GM13977 (cell line): ENCODE results near the gene SKP1.

Experiments
- DNase-seq: peaks from one replicate; pipeline ENCODE4 v3.0.0; 2012; ENCODE audit warnings: low spot score
- CTCF ChIP-seq: IDR thresholded peaks from 2 replicates; pipeline ENCODE4 v1.5.1; 2012; ENCODE audit warnings: mild to moderate bottlenecking, control low read depth; ENCODE audit not compliant: insufficient read depth; ENCODE audit errors: extremely low read depth, missing control alignments
- in situ Hi-C: fragments of 300-500 bp; cut with MboI; formaldehyde crosslinking; loops from one replicate; pipeline ENCODE4 v1.12.0; 2022; ENCODE audit warnings: low sequenced_read_pairs, low pct_unique_long_range_greater_than_20kb, mixed read lengths, inconsistent platforms; ENCODE audit not compliant: unreplicated experiment

Gene SKP1

DNA sequence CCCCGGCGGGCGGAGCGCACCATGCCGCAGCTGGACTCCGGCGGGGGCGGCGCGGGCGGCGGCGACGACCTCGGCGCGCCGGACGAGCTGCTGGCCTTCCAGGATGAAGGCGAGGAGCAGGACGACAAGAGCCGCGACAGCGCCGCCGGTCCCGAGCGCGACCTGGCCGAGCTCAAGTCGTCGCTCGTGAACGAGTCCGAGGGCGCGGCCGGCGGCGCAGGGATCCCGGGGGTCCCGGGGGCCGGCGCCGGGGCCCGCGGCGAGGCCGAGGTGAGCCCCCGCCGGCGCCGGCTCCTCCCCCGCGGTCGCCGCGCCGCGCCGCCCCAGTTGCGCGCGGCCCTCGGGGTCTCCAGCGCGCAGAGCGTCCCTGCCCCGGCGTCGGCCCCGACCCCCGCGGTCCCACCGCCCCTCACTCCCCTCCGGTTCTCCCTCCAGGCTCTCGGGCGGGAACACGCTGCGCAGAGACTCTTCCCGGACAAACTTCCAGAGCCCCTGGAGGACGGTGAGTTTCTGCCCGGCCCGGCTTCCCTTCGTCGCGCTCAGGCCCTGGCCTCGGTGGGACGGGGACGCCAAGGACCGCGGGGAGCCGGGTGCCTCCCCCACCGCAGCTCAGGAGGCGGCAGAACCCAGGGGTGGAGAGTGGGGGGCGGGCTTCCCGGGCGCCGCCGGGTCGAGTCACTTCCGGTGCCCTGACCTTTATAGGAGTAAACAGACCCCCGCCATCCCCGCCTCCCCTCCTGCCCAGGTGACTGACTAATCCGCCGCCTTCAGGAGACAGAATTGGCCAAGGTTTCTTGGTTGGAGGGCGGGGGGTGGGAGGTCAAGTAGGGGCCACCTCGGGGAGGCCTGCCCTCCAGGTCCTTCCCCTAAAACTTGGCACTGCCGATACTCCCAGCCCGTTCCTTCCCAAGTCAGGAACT, 61.6 kb downstream of the SKP1 start:
- in situ Hi-C loops, result no loop called here
- peak; percentile 60 for DNase-seq
- no peak for TF ChIP-seq CTCF

DNA sequence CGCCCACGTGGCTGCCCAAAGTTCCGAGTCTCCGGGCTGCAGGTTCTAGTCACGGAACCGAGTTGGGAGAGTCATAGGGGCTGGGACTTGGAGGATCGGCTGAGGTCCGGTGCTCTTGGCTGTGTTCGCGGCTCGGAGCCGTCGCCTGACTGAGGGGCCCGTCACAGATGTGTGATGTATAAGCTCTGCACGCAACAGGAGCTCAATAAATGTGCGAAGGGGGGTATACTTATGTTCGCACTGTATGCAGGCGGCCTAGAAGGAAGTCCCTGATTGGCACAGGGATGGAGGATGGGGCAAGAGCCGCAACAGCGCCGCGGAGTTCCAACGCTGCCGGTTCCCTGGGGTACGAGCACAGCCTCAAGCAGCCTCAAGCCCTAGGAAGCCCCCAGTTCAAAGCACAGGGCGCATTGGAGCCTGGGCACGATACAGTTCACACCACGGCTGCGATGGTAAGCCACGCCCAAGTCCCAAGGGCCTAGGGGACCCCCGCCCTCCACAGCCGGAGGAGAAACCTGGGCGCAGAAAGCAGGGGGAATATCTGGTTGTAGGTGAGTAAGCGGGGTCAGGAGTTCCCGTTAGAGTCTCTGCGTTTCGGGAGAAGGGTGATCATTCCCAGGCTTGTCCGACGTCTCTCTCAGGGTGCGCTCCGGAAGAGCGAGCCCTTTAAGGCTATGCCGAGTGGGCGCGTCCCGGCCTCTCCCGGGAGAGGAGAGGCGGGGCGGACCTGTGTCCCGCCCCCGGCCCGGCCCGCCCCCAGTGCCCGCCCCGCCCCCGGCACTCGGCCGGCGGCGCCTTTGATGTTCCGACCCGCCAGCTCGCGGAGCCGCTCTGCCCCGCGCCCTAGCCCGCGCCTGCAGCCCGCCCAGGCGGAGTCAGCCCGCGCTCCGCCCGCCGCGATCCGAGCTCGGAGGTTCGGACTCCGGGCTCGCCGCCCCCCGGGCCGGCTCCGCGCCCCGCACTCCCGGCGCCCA, 62.6 kb downstream of the SKP1 start, which contains the start of gene TCF7:
Gene TCF7, plus strand, starts transcription at position 780 of the 974 bp plus-strand sequence. CDS start 226 bp downstream, outside the sequence.
- DNase-seq, result peak; percentile 97

GRCh38 chr5:134113363-134113889, 63.3 kb downstream of the SKP1 start:
- no peak for TF ChIP-seq CTCF
- no peak for DNase-seq
- in situ Hi-C loops, result no loop called here

More for the DNA sequence above, 62.6 kb downstream of the SKP1 start, which contains the start of gene TCF7:
- in situ Hi-C loops, result no loop called here
- TF ChIP-seq CTCF, result no peak

DNA sequence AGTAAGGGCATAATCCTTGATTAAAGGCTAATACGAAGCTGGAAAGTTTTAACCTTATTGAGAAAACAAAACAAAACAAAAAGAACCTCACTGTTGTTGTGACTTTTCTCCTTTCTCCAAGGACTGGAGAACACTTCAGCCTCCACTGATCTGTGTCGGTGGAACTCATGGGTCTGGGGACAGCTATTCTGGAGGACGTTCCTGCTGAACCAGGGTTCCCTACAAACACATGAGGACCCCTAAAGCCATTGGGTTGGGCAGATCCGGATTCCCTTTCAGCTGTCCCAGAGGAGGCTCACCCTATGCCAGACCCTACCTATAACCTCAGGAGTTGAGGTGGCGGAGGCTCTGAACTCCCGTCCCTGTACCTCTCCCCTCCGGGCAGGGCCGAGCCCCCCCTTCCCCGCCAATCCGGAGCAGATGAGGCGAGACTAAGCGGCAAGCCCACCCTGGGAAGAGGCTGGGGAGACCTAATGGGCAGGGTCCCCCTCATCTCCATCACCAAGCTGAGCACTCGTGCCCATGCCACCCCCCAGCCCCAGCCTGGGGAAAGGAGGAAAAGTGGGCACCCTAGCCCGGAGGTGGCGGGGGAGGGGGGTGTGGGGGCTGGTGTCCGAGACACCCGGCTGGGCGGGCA, 63.9 kb downstream of the SKP1 start:
- in situ Hi-C loops, result no loop called here
- no peak for DNase-seq
- TF ChIP-seq CTCF, result no peak

DNA sequence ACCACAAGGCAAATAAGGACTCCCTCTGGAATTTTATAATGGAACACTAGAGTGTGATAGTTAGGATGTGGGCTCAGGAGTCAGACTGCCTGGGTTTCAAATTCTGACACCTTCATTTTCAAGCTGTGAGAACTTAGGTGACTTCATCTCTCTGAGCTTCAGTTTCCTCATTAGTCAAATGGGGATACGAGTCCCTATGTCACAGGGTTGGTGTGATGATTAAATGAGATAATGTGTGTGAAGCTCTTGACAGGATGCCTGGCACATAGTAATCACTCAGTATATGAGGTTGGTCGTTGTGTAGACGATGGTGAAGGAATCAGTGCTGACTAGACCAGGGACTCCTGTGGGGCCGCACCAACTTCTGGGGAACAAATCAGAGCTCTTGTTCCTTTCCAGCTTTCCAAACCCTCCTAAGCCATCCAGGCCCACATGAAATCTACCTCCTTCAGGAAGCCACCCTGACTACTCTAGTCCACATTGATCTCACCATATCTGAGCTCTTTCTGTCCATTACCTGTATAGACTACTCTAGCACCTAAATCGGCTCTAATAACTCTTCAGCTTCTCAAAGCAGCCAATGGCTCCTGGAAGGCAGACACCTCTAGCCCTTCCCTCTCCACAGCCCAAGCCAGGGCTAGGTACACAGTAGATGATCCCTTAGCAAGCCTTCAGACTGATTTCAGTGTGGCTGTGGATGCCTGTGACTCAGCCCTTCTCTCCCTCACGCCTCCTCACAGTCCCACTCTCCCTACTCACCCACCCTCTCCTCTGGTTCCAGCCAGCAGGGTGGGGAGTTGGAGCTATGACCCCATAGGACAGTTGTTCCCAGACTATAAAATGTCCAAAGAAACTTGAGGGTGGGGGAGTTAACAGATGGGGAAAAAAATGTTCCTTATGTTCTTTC, 64.8 kb downstream of the SKP1 start:
- in situ Hi-C loops, result no loop called here
- TF ChIP-seq CTCF, result no peak
- DNase-seq, result peak; percentile 67
